ENCODE results near the gene MRPS27. TPM values are rescaled to one million over a fixed set of nuclear protein-coding genes. Genes with fewer than 3 reads are reported as not detected.

MRPS27 gene
- polyA plus RNA-seq, 1 experiment: 98.3 TPM

GRCh38 chr5:72314571-72315172, 5.4 kb downstream of the MRPS27 start:
- peak; percentile 47 for DNase-seq (ENCODE audit: low read depth, low spot score)
- TF ChIP-seq CTCF (IDR thresholded peaks at IDR 0.05; ENCODE audit: low read depth, low read length): peak; percentile 49
- H3K27me3 ChIP-seq (ENCODE audit: control insufficient read depth, insufficient read depth, low read length): no peaks in the 10 kb centered on the region
- no peaks in the 10 kb centered on the region for H3K9me3 ChIP-seq (ENCODE audit: control insufficient read depth, insufficient read depth, low read length)
- ChIA-PET CTCF (interaction anchor here (0.6 to 1.6 kb wide), 6 partner anchors 10 to 532 kb away, joined by 3 to 5 read pairs (median 4); no protein-coding TSS in a partner anchor), POLR2A (interaction anchor here (0.5 kb wide), 1 partner anchor 21 kb away, joined by 7 read pairs; no protein-coding TSS in a partner anchor)
- H3K4me3 ChIP-seq (ENCODE audit: low read depth, low read length): no peak overlapping the region
- no peak overlapping the region for H3K27ac ChIP-seq (ENCODE audit: low read depth, low read length)

- no peak for TF ChIP-seq CTCF (IDR thresholded peaks at IDR 0.05; ENCODE audit: low read depth, low read length)
- DNase-seq (ENCODE audit: low read depth, low spot score): no peak
- ChIA-PET CTCF (no interaction called here), POLR2A (no interaction called here)
- Histone ChIP-seq H3K27me3 (ENCODE audit: control insufficient read depth, insufficient read depth, low read length) (no peaks in the 10 kb centered on the region), H3K4me3 (ENCODE audit: low read depth, low read length) (no peak overlapping the region), H3K9me3 (ENCODE audit: control insufficient read depth, insufficient read depth, low read length) (no peaks in the 10 kb centered on the region; the same call in 1 of the 2 replicates), H3K27ac (ENCODE audit: low read depth, low read length) (no peak overlapping the region)
Measured at GRCh38 chr5:72313141-72313540, 6.9 kb downstream of the MRPS27 start.

GRCh38 chr5:72308853-72309191, 11.2 kb downstream of the MRPS27 start:
- no peaks in the 10 kb centered on the region for H3K27me3 ChIP-seq (ENCODE audit: control insufficient read depth, insufficient read depth, low read length)
- TF ChIP-seq CTCF (IDR thresholded peaks at IDR 0.05; ENCODE audit: low read depth, low read length): no peak
- ChIA-PET CTCF (interaction anchor here (0.6 to 3.2 kb wide), 25 partner anchors 9 to 834 kb away, joined by 3 to 42 read pairs (median 4); no protein-coding TSS in a partner anchor), POLR2A (interaction anchor here (1.5 kb wide), 1 partner anchor 11 kb away, joined by 18 read pairs; the partner anchor contains the start of genes MRPS27 and PTCD2)
- DNase-seq (ENCODE audit: low read depth, low spot score): no peak
- H3K9me3 ChIP-seq (ENCODE audit: control insufficient read depth, insufficient read depth, low read length): no peaks in the 10 kb centered on the region; the same call in 1 of the 2 replicates
- no peak overlapping the region for H3K27ac ChIP-seq (ENCODE audit: low read depth, low read length)
- H3K4me3 ChIP-seq (ENCODE audit: low read depth, low read length): no peak overlapping the region

- H3K27me3 ChIP-seq (ENCODE audit: control insufficient read depth, insufficient read depth, low read length): no peaks in the 10 kb centered on the region
- peak overlapping the region; percentile 95 for H3K27ac ChIP-seq (ENCODE audit: low read depth, low read length)
- H3K4me3 ChIP-seq (ENCODE audit: low read depth, low read length): peak overlapping the region; percentile 88
- no peaks in the 10 kb centered on the region; the same call in 1 of the 2 replicates for H3K9me3 ChIP-seq (ENCODE audit: control insufficient read depth, insufficient read depth, low read length)
- DNase-seq (ENCODE audit: low read depth, low spot score): peak; percentile 94
- TF ChIP-seq CTCF (IDR thresholded peaks at IDR 0.05; ENCODE audit: low read depth, low read length): peak; percentile 81
- POLR2A ChIA-PET: interaction anchor here (0.7 to 1.5 kb wide), 4 partner anchors 12 to 526 kb away, joined by 3 to 18 read pairs (median 4); partner anchors contain the start of genes MRPS27 and PTCD2
- CTCF ChIA-PET: interaction anchor here (0.6 to 3.2 kb wide), 27 partner anchors 10 to 833 kb away, joined by 3 to 42 read pairs (median 4); no protein-coding TSS in a partner anchor
Measured at GRCh38 chr5:72307968-72308852, 11.8 kb downstream of the MRPS27 start.

All from AG04450 (cell line).